H1 (cell line): Measurements from ENCODE around the gene AKAP9. TPM values are rescaled to one million over a fixed set of nuclear protein-coding genes. Genes with fewer than 3 reads are reported as not detected.

Experiments used
- CTCF ChIA-PET: fragments of 300-600 bp; sonication (Branson Sonifier 250); formaldehyde crosslinking; loops from one replicate; lab custom pipeline; 2021; ENCODE audit not compliant: partially characterized antibody; lab: Charles Lee
- POLR2A ChIA-PET: fragments of 300-600 bp; sonication (Branson Sonifier 250); formaldehyde crosslinking; loops from one replicate; lab custom pipeline; 2021; ENCODE audit warnings: inconsistent platforms; ENCODE audit not compliant: partially characterized antibody; lab: Charles Lee
- DNase-seq, 2 experiments: peaks; one replicate each; pipeline versions ENCODE4 v3.0.0 to v3.0.0-alpha.2; 2010 to 2022; ENCODE audit warnings: low spot score in 2 of 2, low read depth in 1 of 2, mixed read lengths in 1 of 2
- FAIRE-seq: peaks from 2 replicates; lab custom pipeline; 2011; peaks lifted over from hg19 to GRCh38; lab: Jason Lieb, UNC
- H2AFZ ChIP-seq: 2 replicates; pipeline ENCODE4 v1.8.1; 2012; ENCODE audit warnings: low read length, inconsistent platforms
- H2AK5ac ChIP-seq: 2 replicates; pipeline ENCODE4 v1.6.1; 2013; ENCODE audit warnings: low read depth, low read length
- H2BK120ac ChIP-seq: replicated peaks from 2 replicates; pipeline ENCODE3; 2013; ENCODE audit warnings: low read depth, low read length, inconsistent platforms
- H2BK12ac ChIP-seq: 2 replicates; pipeline ENCODE4 v1.6.1; 2013; ENCODE audit warnings: low read depth, low read length
- H2BK15ac ChIP-seq: 2 replicates; pipeline ENCODE4 v1.6.1; 2013; ENCODE audit warnings: low read length
- H2BK20ac ChIP-seq: 2 replicates; pipeline ENCODE4 v1.6.1; 2013; ENCODE audit warnings: low read length
- H2BK5ac ChIP-seq: 2 replicates; pipeline ENCODE4 v1.6.1; 2013; ENCODE audit warnings: low read depth, low read length
- H3K14ac ChIP-seq: 2 replicates; pipeline ENCODE4 v1.6.1; 2013; ENCODE audit warnings: inconsistent platforms; ENCODE audit not compliant: insufficient read length
- H3K18ac ChIP-seq: 2 replicates; pipeline ENCODE4 v1.6.1; 2013; ENCODE audit warnings: low read length; ENCODE audit errors: extremely low read depth
- H3K23ac ChIP-seq: 2 replicates; pipeline ENCODE4 v1.6.1; 2013; ENCODE audit warnings: inconsistent platforms; ENCODE audit not compliant: insufficient read length
- H3K23me2 ChIP-seq: 2 replicates; pipeline ENCODE4 v1.6.1; 2013; ENCODE audit warnings: low read depth, low read length
- H3K27ac ChIP-seq: 2 replicates; pipeline ENCODE4 v1.6.1; 2011; ENCODE audit warnings: low read depth, low read length, inconsistent platforms
- H3K27me3 ChIP-seq, 4 experiments: replicated peaks in 1 of 4; 1 replicate in 1 of 4; 2 replicates in 3 of 4; pipeline versions ENCODE4 v1.6.1 to v1.8.1; 2011 to 2013; ENCODE audit warnings: low read length in 3 of 4, mild to moderate bottlenecking in 3 of 4, inconsistent platforms in 2 of 4, mixed read lengths in 2 of 4, moderate library complexity in 1 of 4; ENCODE audit not compliant: control insufficient read depth in 3 of 4, insufficient read depth in 3 of 4; ENCODE audit errors: extremely low read depth in 1 of 4
- H3K36me3 ChIP-seq, 4 experiments: 2 replicates each; pipeline versions ENCODE4 v1.6.1 to v1.8.1; 2011 to 2013; ENCODE audit warnings: mild to moderate bottlenecking in 4 of 4, low read length in 3 of 4, moderate library complexity in 2 of 4, control low read depth in 1 of 4, inconsistent platforms in 1 of 4; ENCODE audit not compliant: insufficient read depth in 4 of 4, control insufficient read depth in 2 of 4
- H3K4ac ChIP-seq: replicated peaks from 2 replicates; pipeline ENCODE3; 2013; ENCODE audit warnings: low read length, low read depth, mixed read lengths, inconsistent platforms; ENCODE audit not compliant: insufficient read length
- H3K4me1 ChIP-seq, 4 experiments: replicated peaks in 1 of 4; 1 replicate in 1 of 4; 2 replicates in 3 of 4; pipeline versions ENCODE4 v1.6.1 to v1.8.1; 2011 to 2013; ENCODE audit warnings: low read length in 3 of 4, inconsistent platforms in 2 of 4, mixed read lengths in 1 of 4; ENCODE audit not compliant: insufficient read depth in 4 of 4, control insufficient read depth in 3 of 4
- H3K4me2 ChIP-seq, 2 experiments: 2 replicates each; pipeline versions ENCODE4 v1.6.1 to v1.8.1; 2011 to 2013; ENCODE audit warnings: low read depth in 2 of 2, low read length in 2 of 2, control low read depth in 1 of 2, inconsistent platforms in 1 of 2, mild to moderate bottlenecking in 1 of 2; ENCODE audit not compliant: insufficient read depth in 1 of 2
- H3K4me3 ChIP-seq, 4 experiments: fragments of 200-600, 300-600 bp in 1 of 4; sonication (generic), shearing (Covaris generic), sonication (Bioruptor Twin) in 1 of 4; 2 replicates each; pipeline versions ENCODE4 v1.5.1 to v1.8.1; 2011 to 2016; ENCODE audit warnings: low read length in 4 of 4, low read depth in 3 of 4, control low read depth in 2 of 4, inconsistent platforms in 2 of 4, mild to moderate bottlenecking in 2 of 4, mixed read lengths in 1 of 4, moderate library complexity in 1 of 4; ENCODE audit not compliant: insufficient read depth in 2 of 4; ENCODE audit errors: extremely low read depth in 1 of 4
- H3K56ac ChIP-seq: replicated peaks from 2 replicates; pipeline ENCODE3; 2013; ENCODE audit warnings: low read depth, mild to moderate bottlenecking, mixed read lengths, low read length, inconsistent platforms; ENCODE audit not compliant: insufficient read length
- H3K79me1 ChIP-seq: 2 replicates; pipeline ENCODE4 v1.6.1; 2013; ENCODE audit warnings: low read depth, low read length, control low read depth
- H3K79me2 ChIP-seq, 2 experiments: 2 replicates each; pipeline versions ENCODE4 v1.6.1 to v1.8.1; 2012 to 2013; ENCODE audit warnings: low read length in 2 of 2, mild to moderate bottlenecking in 2 of 2, inconsistent platforms in 1 of 2; ENCODE audit not compliant: insufficient read depth in 2 of 2, control insufficient read depth in 1 of 2
- H3K9ac ChIP-seq, 4 experiments: replicated peaks in 1 of 4; 1 replicate in 1 of 4; 2 replicates in 3 of 4; pipeline versions ENCODE4 v1.6.1 to v1.8.1; 2011 to 2013; ENCODE audit warnings: low read depth in 3 of 4, low read length in 3 of 4, control low read depth in 2 of 4, mild to moderate bottlenecking in 2 of 4, moderate library complexity in 2 of 4, inconsistent platforms in 1 of 4; ENCODE audit errors: extremely low read depth in 1 of 4
- H3K9me3 ChIP-seq, 2 experiments: 2 replicates each; pipeline versions ENCODE4 v1.6.1 to v1.8.1; 2012 to 2013; ENCODE audit warnings: mild to moderate bottlenecking in 2 of 2, moderate library complexity in 2 of 2, control low read depth in 1 of 2, inconsistent platforms in 1 of 2, low read depth in 1 of 2, low read length in 1 of 2, mixed read lengths in 1 of 2; ENCODE audit not compliant: insufficient read depth in 2 of 2
- H4K20me1 ChIP-seq, 2 experiments: replicated peaks in 1 of 2; 2 replicates each; pipeline versions ENCODE3 to v1.8.1; 2011 to 2013; ENCODE audit warnings: inconsistent platforms in 2 of 2, low read length in 2 of 2, mild to moderate bottlenecking in 1 of 2; ENCODE audit not compliant: insufficient read depth in 2 of 2, control insufficient read depth in 1 of 2
- H4K5ac ChIP-seq: 2 replicates; pipeline ENCODE4 v1.6.1; 2013; ENCODE audit warnings: low read length, low read depth, mixed read lengths, inconsistent platforms; ENCODE audit not compliant: insufficient read length
- H4K8ac ChIP-seq: 2 replicates; pipeline ENCODE4 v1.8.0; 2013; ENCODE audit warnings: mild to moderate bottlenecking, moderate library complexity, low read length, inconsistent platforms; ENCODE audit not compliant: insufficient read depth; ENCODE audit errors: extremely low read depth
- H4K91ac ChIP-seq: replicated peaks from 2 replicates; pipeline ENCODE3; 2013; ENCODE audit warnings: low read length, mixed read lengths, inconsistent platforms; ENCODE audit not compliant: insufficient read length
- HDAC2 ChIP-seq, 2 experiments: fragments of 300-600 bp in 1 of 2; sonication (generic) in 1 of 2; IDR thresholded peaks; 2 replicates each; pipeline ENCODE4 v1.6.1; 2011 to 2012; ENCODE audit warnings: low read depth in 2 of 2, low read length in 2 of 2, mild to moderate bottlenecking in 2 of 2, moderate library complexity in 2 of 2, borderline replicate concordance in 1 of 2, inconsistent platforms in 1 of 2
- MAX ChIP-seq: IDR thresholded peaks from 2 replicates; pipeline ENCODE4 v1.6.1; 2012; ENCODE audit warnings: inconsistent platforms
- RAD21 ChIP-seq, 2 experiments: IDR thresholded peaks in 1 of 2; conservative IDR thresholded peaks in 1 of 2; 2 replicates each; pipeline ENCODE4 v1.6.1; 2011; ENCODE audit warnings: low read depth in 2 of 2, low read length in 2 of 2, improper control_type of control experiment in 1 of 2, inconsistent platforms in 1 of 2, mild to moderate bottlenecking in 1 of 2, moderate library complexity in 1 of 2
- RBBP5 ChIP-seq: IDR thresholded peaks from 2 replicates; pipeline ENCODE4 v1.7.1; 2012; ENCODE audit warnings: low read depth, mild to moderate bottlenecking, inconsistent platforms, low read length, moderate library complexity, borderline replicate concordance
- RXRA ChIP-seq: IDR thresholded peaks from 2 replicates; pipeline ENCODE4 v1.6.1; 2011; ENCODE audit warnings: low read depth, mild to moderate bottlenecking, low read length, moderate library complexity; ENCODE audit not compliant: insufficient read depth
- SIX5 ChIP-seq: IDR thresholded peaks from 2 replicates; pipeline ENCODE4 v1.6.1; 2011; ENCODE audit warnings: mild to moderate bottlenecking, low read depth, low read length
- SP1 ChIP-seq: IDR thresholded peaks from 2 replicates; pipeline ENCODE4 v1.6.1; 2011; ENCODE audit warnings: low read depth, low read length
- TCF12 ChIP-seq: IDR thresholded peaks from 2 replicates; pipeline ENCODE4 v1.6.1; 2011; ENCODE audit warnings: low read depth, mild to moderate bottlenecking, low read length
- USF2 ChIP-seq: IDR thresholded peaks from 2 replicates; pipeline ENCODE4 v1.6.1; 2011; ENCODE audit warnings: low read length, improper control_type of control experiment
- ZNF274 ChIP-seq: IDR thresholded peaks from 2 replicates; pipeline ENCODE4 v1.7.0; 2012; ENCODE audit warnings: low read length, borderline replicate concordance; ENCODE audit errors: extremely low read depth
- WGBS, 2 experiments: shearing (Covaris generic) in 1 of 2; methylation state at CpG; one replicate each; pipeline versions ENCODE4 v1.1.6 to v1.1.7; 2013 to 2015; ENCODE audit warnings: low lambda C conversion rate in 2 of 2, mixed read lengths in 2 of 2, inconsistent platforms in 1 of 2, low coverage in 1 of 2, missing lambda C conversion rate in 1 of 2; ENCODE audit not compliant: insufficient replicate concordance in 2 of 2, insufficient coverage in 1 of 2, insufficient read length in 1 of 2; ENCODE audit errors: extremely low coverage in 1 of 2, missing lambda C conversion rate in 1 of 2; 5-methylcytosine and 5-hydroxymethylcytosine counted together
- polyA plus RNA-seq, 7 experiments: library from polyadenylated mRNA; depleted of rRNA in 3 of 7; stranded (reverse) in 5 of 7; unstranded in 2 of 7; fragments of >200 nt in 5 of 7; fragments of 200-250 nt in 2 of 7; gene quantifications; 1 replicate in 5 of 7; 2 replicates in 1 of 7; 4 replicates in 1 of 7; pipeline versions ENCODE4 v1.2.1 to v1.2.3, GENCODE V29; 2011 to 2013; ENCODE audit warnings: missing spikeins in 2 of 7, mixed read lengths in 2 of 7
- total RNA-seq: library from RNA; stranded (reverse); fragmentation: NEBNext Ultra II Directional; extraction: Animal tissue kit (Norgen Biotek cat#: 25700); gene quantifications from 2 replicates; pipeline ENCODE4 v1.2.1, GENCODE V29; 2021

AKAP9 gene
- total and polyA plus RNA-seq, 2 of the 8 experiments (the other 6 are each of a cell fraction or from before 2014, with no cell fraction given) = 6.2 to 26.3 TPM

GRCh38 chr7:92158660-92159575 lies 218.3 kb downstream of the AKAP9 start:
- no peak overlapping the region for H4K5ac ChIP-seq
- H2AFZ ChIP-seq = no peak overlapping the region
- H3K18ac ChIP-seq = no peak overlapping the region
- H3K79me2 ChIP-seq = no peaks in the 10 kb centered on the region
- no peak overlapping the region for H4K8ac ChIP-seq
- no peak overlapping the region for H2AK5ac ChIP-seq
- no peaks in the 10 kb centered on the region for H4K20me1 ChIP-seq
- H3K36me3 ChIP-seq = no peaks in the 10 kb centered on the region
- H2BK5ac ChIP-seq = no peak overlapping the region
- H3K9me3 ChIP-seq = no peaks in the 10 kb centered on the region
- H3K23ac ChIP-seq = no peak overlapping the region
- ChIA-PET POLR2A (no interaction called here), CTCF (interaction anchor here (0.5 to 1.5 kb wide), 5 partner anchors 19 to 857 kb away, joined by 3 to 4 read pairs (median 3); partner anchors contain the start of gene LRRD1)
- H3K9ac ChIP-seq = no peak overlapping the region
- DNase-seq (no peak), FAIRE-seq (no peak)
- no peak overlapping the region for H3K4me2 ChIP-seq
- no peaks in the 10 kb centered on the region for H3K27me3 ChIP-seq
- no peak overlapping the region for H2BK15ac ChIP-seq
- H2BK12ac ChIP-seq = no peak overlapping the region
- WGBS, 2 experiments = 79% methylated on average over 3 of the region's 3 CpGs; no CpG with 5 or more reads in 1 of the 2 experiments
- no peak overlapping the region for H2BK20ac ChIP-seq
- H3K79me1 ChIP-seq = no peaks in the 10 kb centered on the region
- no peak overlapping the region for H2BK120ac ChIP-seq
- no peaks in the 10 kb centered on the region for H3K23me2 ChIP-seq
- H3K27ac ChIP-seq = no peak overlapping the region
- H3K14ac ChIP-seq = no peak overlapping the region
- H3K4me3 ChIP-seq = no peak overlapping the region
- no peaks in the 10 kb centered on the region for H3K4me1 ChIP-seq
- H3K4ac ChIP-seq = no peak overlapping the region
- H3K56ac ChIP-seq = peak overlapping the region; percentile 59
- no peak overlapping the region for H4K91ac ChIP-seq
- no peak for TF ChIP-seq SP1
- no peak for TF ChIP-seq RAD21 (IDR thresholded peaks at IDR 0.05 in 1 of 2, conservative IDR thresholded peaks at IDR 0.05 in 1 of 2; ENCODE audit: low read depth in 2 of 2, low read length in 2 of 2)
- TF ChIP-seq TCF12 = no peak
- no peak for TF ChIP-seq RBBP5
- no peak for TF ChIP-seq SIX5
- TF ChIP-seq HDAC2 (IDR thresholded peaks at IDR 0.05; ENCODE audit: borderline replicate concordance in 1 of 2, low read depth in 2 of 2, low read length in 2 of 2) = no peak
- no peak for TF ChIP-seq USF2
- no peak for TF ChIP-seq MAX
- TF ChIP-seq RXRA = no peak
- TF ChIP-seq ZNF274 = no peak
